Activated CD4-positive, alpha-beta T cell treated with anti-CD3 and anti-CD28 coated beads, Interleukin-2, amount 10 ng/mL, durations not matched to agents 7 days and 5 days (primary cell): ENCODE results near the gene SNX30. TPM values are rescaled to one million over a fixed set of nuclear protein-coding genes. Genes with fewer than 3 reads are reported as not detected.

Source experiments
- CTCF ChIA-PET: fragments of 350-600 bp; sonication (Branson Sonifier 250); formaldehyde crosslinking; loops from one replicate; lab custom pipeline; 2021; ENCODE audit warnings: antibody characterized with exemption; lab: Charles Lee
- POLR2A ChIA-PET: fragments of 350-600 bp; sonication (Branson Sonifier 250); formaldehyde crosslinking; loops from one replicate; lab custom pipeline; 2021; ENCODE audit warnings: antibody characterized with exemption; lab: Charles Lee
- DNase-seq: peaks from one replicate; pipeline ENCODE4 v3.0.0-alpha.2; 2020
- H3K27ac Mint-ChIP-seq: one replicate; pipeline ENCODE4 v1.8.0; 2021; ENCODE audit warnings: mild to moderate bottlenecking, moderate library complexity, mixed read lengths
- H3K27me3 Mint-ChIP-seq: one replicate; pipeline ENCODE4 v1.8.0; 2021; ENCODE audit warnings: mixed read lengths
- H3K36me3 Mint-ChIP-seq: one replicate; pipeline ENCODE4 v1.8.0; 2021; ENCODE audit warnings: low read depth, mixed read lengths
- H3K4me1 Mint-ChIP-seq: one replicate; pipeline ENCODE4 v1.8.0; 2021; ENCODE audit warnings: mixed read lengths
- H3K4me3 Mint-ChIP-seq: one replicate; pipeline ENCODE4 v1.8.0; 2021; ENCODE audit warnings: mild to moderate bottlenecking, moderate library complexity, mixed read lengths
- H3K9me3 Mint-ChIP-seq: one replicate; pipeline ENCODE4 v1.8.0; 2021; ENCODE audit warnings: mixed read lengths
- total RNA-seq, 2 experiments: library from RNA; stranded (reverse); gene quantifications; one replicate each; pipeline ENCODE4 v1.2.3, GENCODE V29; 2021

Gene SNX30
- total RNA-seq, 2 experiments from 2014 or later: 6.9 to 7.4 TPM

- DNase-seq: no peak
- Mint-ChIP-seq H3K27me3 (no peaks in the 10 kb centered on the region), H3K4me3 (no peak overlapping the region), H3K36me3 (peaks cover 6% of the 10 kb centered on the region), H3K4me1 (peaks cover 6% of the 10 kb centered on the region), H3K9me3 (no peaks in the 10 kb centered on the region), H3K27ac (no peak overlapping the region)
- CTCF ChIA-PET: no interaction called here
- POLR2A ChIA-PET: no interaction called here
Observed at GRCh38 chr9:112869917-112870316, 119.4 kb downstream of the SNX30 start.

- Mint-ChIP-seq H3K4me1 (peaks cover 6% of the 10 kb centered on the region), H3K27me3 (no peaks in the 10 kb centered on the region)
- POLR2A ChIA-PET: no interaction called here
Observed at GRCh38 chr9:112870556-112870955, 120.0 kb downstream of the SNX30 start.

GRCh38 chr9:112872019-112872418 lies 121.5 kb downstream of the SNX30 start:
- Mint-ChIP-seq H3K27me3 (no peaks in the 10 kb centered on the region), H3K36me3 (peaks cover 2% of the 10 kb centered on the region)
- POLR2A ChIA-PET: no interaction called here

More at GRCh38 chr9:112870556-112870955, 120.0 kb downstream of the SNX30 start:
- H3K36me3 Mint-ChIP-seq: peaks cover 6% of the 10 kb centered on the region
- CTCF ChIA-PET: no interaction called here
- H3K4me3 Mint-ChIP-seq: no peak overlapping the region
- DNase-seq: no peak
- H3K27ac Mint-ChIP-seq: no peak overlapping the region
- H3K9me3 Mint-ChIP-seq: no peaks in the 10 kb centered on the region

GRCh38 chr9:112873773-112874405 lies 123.3 kb downstream of the SNX30 start:
- Mint-ChIP-seq H3K36me3 (peaks cover 2% of the 10 kb centered on the region), H3K27ac (no peak overlapping the region), H3K4me3 (no peak overlapping the region), H3K4me1 (no peaks in the 10 kb centered on the region), H3K9me3 (no peaks in the 10 kb centered on the region), H3K27me3 (no peaks in the 10 kb centered on the region)
- POLR2A ChIA-PET: no interaction called here
- no peak for DNase-seq
- CTCF ChIA-PET: no interaction called here

More at GRCh38 chr9:112872019-112872418, 121.5 kb downstream of the SNX30 start:
- DNase-seq: no peak
- Mint-ChIP-seq H3K27ac (no peak overlapping the region), H3K9me3 (no peaks in the 10 kb centered on the region), H3K4me1 (peaks cover 6% of the 10 kb centered on the region), H3K4me3 (no peak overlapping the region)
- CTCF ChIA-PET: interaction anchor here (1.3 kb wide), 1 partner anchor 31 kb away, joined by 3 read pairs; no protein-coding TSS in a partner anchor

- Mint-ChIP-seq H3K36me3 (no peaks in the 10 kb centered on the region), H3K27ac (no peak overlapping the region), H3K4me1 (no peaks in the 10 kb centered on the region), H3K4me3 (no peak overlapping the region), H3K9me3 (no peaks in the 10 kb centered on the region), H3K27me3 (no peaks in the 10 kb centered on the region)
- POLR2A ChIA-PET: interaction anchor here (0.5 kb wide), 1 partner anchor 49 kb away, joined by 3 read pairs; no protein-coding TSS in a partner anchor
- DNase-seq: no peak
- CTCF ChIA-PET: no interaction called here
Observed at GRCh38 chr9:112878752-112879151, 128.2 kb downstream of the SNX30 start.

GRCh38 chr9:112880650-112881049 lies 130.1 kb downstream of the SNX30 start:
- CTCF ChIA-PET: no interaction called here
- Mint-ChIP-seq H3K4me1 (no peaks in the 10 kb centered on the region), H3K4me3 (no peak overlapping the region), H3K27ac (no peak overlapping the region), H3K9me3 (no peaks in the 10 kb centered on the region), H3K36me3 (no peaks in the 10 kb centered on the region), H3K27me3 (no peaks in the 10 kb centered on the region)
- POLR2A ChIA-PET: no interaction called here
- no peak for DNase-seq

GRCh38 chr9:112881331-112881730 lies 130.8 kb downstream of the SNX30 start:
- DNase-seq: no peak
- Mint-ChIP-seq H3K9me3 (no peaks in the 10 kb centered on the region), H3K4me1 (no peaks in the 10 kb centered on the region), H3K36me3 (no peaks in the 10 kb centered on the region), H3K27me3 (no peaks in the 10 kb centered on the region), H3K27ac (no peak overlapping the region), H3K4me3 (no peak overlapping the region)
- CTCF ChIA-PET: no interaction called here
- POLR2A ChIA-PET: no interaction called here

- CTCF ChIA-PET: no interaction called here
- H3K27me3 Mint-ChIP-seq: no peaks in the 10 kb centered on the region
Observed at GRCh38 chr9:112884101-112884500, 133.5 kb downstream of the SNX30 start.

GRCh38 chr9:112884721-112885120 lies 134.2 kb downstream of the SNX30 start:
- Mint-ChIP-seq H3K4me3 (no peak overlapping the region), H3K27ac (no peak overlapping the region), H3K4me1 (no peaks in the 10 kb centered on the region), H3K36me3 (no peaks in the 10 kb centered on the region), H3K9me3 (no peaks in the 10 kb centered on the region), H3K27me3 (peaks cover 5% of the 10 kb centered on the region)
- ChIA-PET CTCF (no interaction called here), POLR2A (no interaction called here)
- DNase-seq: no peak

More at GRCh38 chr9:112884101-112884500, 133.5 kb downstream of the SNX30 start:
- no peaks in the 10 kb centered on the region for H3K9me3 Mint-ChIP-seq
- DNase-seq: no peak
- POLR2A ChIA-PET: no interaction called here
- no peak overlapping the region for H3K4me3 Mint-ChIP-seq
- no peak overlapping the region for H3K27ac Mint-ChIP-seq
- H3K4me1 Mint-ChIP-seq: no peaks in the 10 kb centered on the region
- no peaks in the 10 kb centered on the region for H3K36me3 Mint-ChIP-seq

GRCh38 chr9:112885324-112885723 lies 134.8 kb downstream of the SNX30 start:
- Mint-ChIP-seq H3K4me1 (no peaks in the 10 kb centered on the region), H3K4me3 (no peak overlapping the region), H3K27ac (no peak overlapping the region), H3K36me3 (no peaks in the 10 kb centered on the region), H3K27me3 (peaks cover 11% of the 10 kb centered on the region), H3K9me3 (no peaks in the 10 kb centered on the region)
- ChIA-PET POLR2A (no interaction called here), CTCF (no interaction called here)
- no peak for DNase-seq

GRCh38 chr9:112886351-112886750 lies 135.8 kb downstream of the SNX30 start:
- Mint-ChIP-seq H3K27ac (no peak overlapping the region), H3K9me3 (no peaks in the 10 kb centered on the region), H3K4me1 (no peaks in the 10 kb centered on the region), H3K36me3 (no peaks in the 10 kb centered on the region), H3K27me3 (peaks cover 18% of the 10 kb centered on the region), H3K4me3 (no peak overlapping the region)
- no peak for DNase-seq
- CTCF ChIA-PET: no interaction called here
- POLR2A ChIA-PET: no interaction called here

GRCh38 chr9:112887381-112887780 lies 136.8 kb downstream of the SNX30 start:
- DNase-seq: no peak
- H3K4me1 Mint-ChIP-seq: no peaks in the 10 kb centered on the region
- H3K27me3 Mint-ChIP-seq: peaks cover 27% of the 10 kb centered on the region
- ChIA-PET CTCF (interaction anchor here (0.7 kb wide), 1 partner anchor 44 kb away, joined by 3 read pairs; no protein-coding TSS in a partner anchor), POLR2A (no interaction called here)
- no peaks in the 10 kb centered on the region for H3K9me3 Mint-ChIP-seq
- H3K36me3 Mint-ChIP-seq: no peaks in the 10 kb centered on the region
- no peak overlapping the region for H3K27ac Mint-ChIP-seq
- H3K4me3 Mint-ChIP-seq: no peak overlapping the region

- Mint-ChIP-seq H3K4me1 (peaks cover 2% of the 10 kb centered on the region), H3K27ac (no peak within 1 kb of the TSS), H3K4me3 (no peak within 1 kb of the TSS), H3K9me3 (no peaks in the 10 kb centered on the region), H3K27me3 (peaks cover 45% of the 10 kb centered on the region), H3K36me3 (no peaks in the 10 kb centered on the region)
- ChIA-PET POLR2A (no interaction called here), CTCF (no interaction called here)
- no peak for DNase-seq
Observed at GRCh38 chr9:112890106-112891081, 139.8 kb downstream of the SNX30 start, which contains the start of gene SLC46A2. Gene SLC46A2 (minus strand): TSS chr9:112890876. CDS start chr9:112890681, 195 bp downstream.
